Neutrophil (primary cell): ENCODE results near the gene SUPT4H1.

ENCODE experiments used
- H3K27ac ChIP-seq: fragments of 200-600 bp; sonication (generic); 2 replicates; pipeline ENCODE4 v1.5.1; 2016; ENCODE audit warnings: mild to moderate bottlenecking, moderate library complexity
- H3K27me3 ChIP-seq: fragments of 200-600 bp; sonication (generic); 2 replicates; pipeline ENCODE4 v1.6.0; 2016; ENCODE audit warnings: mild to moderate bottlenecking
- H3K36me3 ChIP-seq: fragments of 200-600 bp; sonication (generic); 2 replicates; pipeline ENCODE4 v1.5.1; 2017
- H3K4me1 ChIP-seq, 2 experiments: fragments of 200-600 bp in 1 of 2; sonication (generic) in 1 of 2; 1 replicate in 1 of 2; 2 replicates in 1 of 2; pipeline versions ENCODE4 v1.5.1 to v1.6.1; 2013 to 2016; ENCODE audit warnings: low read depth in 1 of 2, low read length in 1 of 2, mild to moderate bottlenecking in 1 of 2, moderate library complexity in 1 of 2; ENCODE audit not compliant: control insufficient read depth in 1 of 2, insufficient read depth in 1 of 2
- H3K4me3 ChIP-seq, 2 experiments: fragments of 200-600 bp in 1 of 2; sonication (generic) in 1 of 2; 1 replicate in 1 of 2; 2 replicates in 1 of 2; pipeline ENCODE4 v1.5.1; 2013 to 2016; ENCODE audit warnings: low read depth in 1 of 2, low read length in 1 of 2, mild to moderate bottlenecking in 1 of 2, moderate library complexity in 1 of 2
- H3K9me3 ChIP-seq: fragments of 200-600 bp; sonication (generic); 2 replicates; pipeline ENCODE4 v1.5.1; 2016
- CTCF ChIP-seq: fragments of 200-600 bp; sonication (generic); IDR thresholded peaks from 2 replicates; pipeline ENCODE4 v1.5.1; 2016; ENCODE audit warnings: antibody characterized with exemption

SUPT4H1 gene

GRCh38 chr17:58309918-58310259 is 42.1 kb downstream of the SUPT4H1 start:
- no peak for TF ChIP-seq CTCF
- H3K4me1 ChIP-seq, result peaks cover 20 to 21% of the 10 kb centered on the region in 2 experiments
- H3K27me3 ChIP-seq, result no peaks in the 10 kb centered on the region
- no peaks in the 10 kb centered on the region for H3K36me3 ChIP-seq
- no peak overlapping the region for H3K4me3 ChIP-seq
- no peaks in the 10 kb centered on the region for H3K9me3 ChIP-seq
- H3K27ac ChIP-seq, result no peak overlapping the region

- Histone ChIP-seq H3K27ac (no peak overlapping the region), H3K36me3 (no peaks in the 10 kb centered on the region), H3K4me3 (no peak overlapping the region), H3K9me3 (no peaks in the 10 kb centered on the region), H3K4me1 (peaks cover 24 to 27% of the 10 kb centered on the region in 2 experiments), H3K27me3 (no peaks in the 10 kb centered on the region)
- TF ChIP-seq CTCF, result no peak
Measured at GRCh38 chr17:58308985-58309917, 42.8 kb downstream of the SUPT4H1 start.

- no peaks in the 10 kb centered on the region for H3K36me3 ChIP-seq
- no peaks in the 10 kb centered on the region for H3K9me3 ChIP-seq
- no peaks in the 10 kb centered on the region for H3K27me3 ChIP-seq
- H3K4me3 ChIP-seq, result no peak overlapping the region
- peaks cover 27 to 31% of the 10 kb centered on the region in 2 experiments for H3K4me1 ChIP-seq
- no peak overlapping the region for H3K27ac ChIP-seq
- no peak for TF ChIP-seq CTCF
Measured at GRCh38 chr17:58308173-58308984, 43.6 kb downstream of the SUPT4H1 start.

- TF ChIP-seq CTCF, result no peak
- H3K4me3 ChIP-seq, result no peak overlapping the region
- no peaks in the 10 kb centered on the region for H3K9me3 ChIP-seq
- peaks cover 27 to 31% of the 10 kb centered on the region in 2 experiments for H3K4me1 ChIP-seq
- H3K36me3 ChIP-seq, result no peaks in the 10 kb centered on the region
- no peaks in the 10 kb centered on the region for H3K27me3 ChIP-seq
- no peak overlapping the region for H3K27ac ChIP-seq
Measured at GRCh38 chr17:58307468-58308172, 44.4 kb downstream of the SUPT4H1 start.

- Histone ChIP-seq H3K27ac (no peak overlapping the region), H3K36me3 (no peaks in the 10 kb centered on the region), H3K4me1 (peaks cover 27 to 31% of the 10 kb centered on the region in 2 experiments), H3K4me3 (no peak overlapping the region), H3K27me3 (no peaks in the 10 kb centered on the region), H3K9me3 (no peaks in the 10 kb centered on the region)
- no peak for TF ChIP-seq CTCF
Measured at GRCh38 chr17:58306131-58306951, 45.7 kb downstream of the SUPT4H1 start.
